Natural killer cell (primary cell): ENCODE results near the gene MTRR. TPM values are rescaled to one million over a fixed set of nuclear protein-coding genes. Genes with fewer than 3 reads are reported as not detected.

Experiments used
- ATAC-seq, 3 donors: fragments of 150-1000 bp in 2 of 3; fragments of 200-7000 bp in 1 of 3; cut with Tn5 transposase; 1 replicate in 1 of 3; 2 replicates in 2 of 3; pipeline ENCODE4 v1.10.0; 2021; ENCODE audit warnings: mild to moderate bottlenecking in 2 of 3, moderate library complexity in 2 of 3
- DNase-seq, 2 donors: peaks; one replicate each; pipeline versions ENCODE4 v3.0.0 to v3.0.0-alpha.2; 2013 to 2021; ENCODE audit warnings: mixed read lengths in 1 of 2
- H3K27ac ChIP-seq: one replicate; pipeline ENCODE4 v1.5.1; 2013; ENCODE audit warnings: mild to moderate bottlenecking, low read length
- H3K27me3 ChIP-seq: one replicate; pipeline ENCODE4 v1.6.1; 2013; ENCODE audit warnings: low read length; ENCODE audit not compliant: control insufficient read depth, insufficient read depth
- H3K36me3 ChIP-seq: one replicate; pipeline ENCODE4 v1.6.1; 2013; ENCODE audit warnings: low read length; ENCODE audit not compliant: control insufficient read depth, insufficient read depth
- H3K4me1 ChIP-seq: one replicate; pipeline ENCODE4 v1.6.1; 2013; ENCODE audit warnings: low read length; ENCODE audit not compliant: control insufficient read depth, insufficient read depth
- H3K4me3 ChIP-seq: one replicate; pipeline ENCODE4 v1.5.1; 2013; ENCODE audit warnings: low read length
- H3K9me3 ChIP-seq: one replicate; pipeline ENCODE4 v1.6.1; 2013; ENCODE audit warnings: low read length; ENCODE audit not compliant: control insufficient read depth, insufficient read depth
- H3K27ac Mint-ChIP-seq, 2 donors: one replicate each; pipeline ENCODE4 v1.8.0; 2022; ENCODE audit warnings: mild to moderate bottlenecking in 2 of 2, mixed read lengths in 2 of 2, moderate library complexity in 1 of 2
- H3K27me3 Mint-ChIP-seq, 2 donors: one replicate each; pipeline ENCODE4 v1.8.0; 2022; ENCODE audit warnings: low read depth in 2 of 2, mixed read lengths in 2 of 2
- H3K36me3 Mint-ChIP-seq: one replicate; pipeline ENCODE4 v1.8.0; 2022; ENCODE audit warnings: mixed read lengths
- H3K4me1 Mint-ChIP-seq, 2 donors: one replicate each; pipeline ENCODE4 v1.8.0; 2022; ENCODE audit warnings: mixed read lengths in 2 of 2
- H3K4me3 Mint-ChIP-seq: one replicate; pipeline ENCODE4 v1.8.0; 2022; ENCODE audit warnings: mild to moderate bottlenecking, moderate library complexity, mixed read lengths
- H3K9me3 Mint-ChIP-seq, 2 donors: one replicate each; pipeline ENCODE4 v1.8.0; 2022; ENCODE audit warnings: mixed read lengths in 2 of 2
- WGBS: methylation state at CpG from one replicate; pipeline ENCODE4 v1.1.7; 2013; ENCODE audit warnings: missing lambda C conversion rate; ENCODE audit not compliant: insufficient coverage; 5-methylcytosine and 5-hydroxymethylcytosine counted together
- intact Hi-C: fragments of 100-400 bp; cut with micrococcal nuclease; formaldehyde crosslinking; loops from one replicate; pipeline ENCODE4 v1.14.2; 2022
- total RNA-seq, 4 donors: library from RNA; stranded (reverse); fragments of 120-200 nt in 1 of 4; gene quantifications; one replicate each; pipeline versions ENCODE4 v1.2.3 to v1.2.4, GENCODE V29; 2013 to 2022
- TF ChIP-seq, protein P1 (sequence below): fragments of 200-600 bp; IDR thresholded peaks from one replicate; pipeline ENCODE4 v1.8.0; 2022; ENCODE audit warnings: antibody characterized with exemption

Gene MTRR
- total RNA-seq, 3 donors from 2014 or later (not counting 1 experiment from before 2014, with no cell fraction given) = 55.7 to 78.4 (median 69.9) TPM

DNA sequence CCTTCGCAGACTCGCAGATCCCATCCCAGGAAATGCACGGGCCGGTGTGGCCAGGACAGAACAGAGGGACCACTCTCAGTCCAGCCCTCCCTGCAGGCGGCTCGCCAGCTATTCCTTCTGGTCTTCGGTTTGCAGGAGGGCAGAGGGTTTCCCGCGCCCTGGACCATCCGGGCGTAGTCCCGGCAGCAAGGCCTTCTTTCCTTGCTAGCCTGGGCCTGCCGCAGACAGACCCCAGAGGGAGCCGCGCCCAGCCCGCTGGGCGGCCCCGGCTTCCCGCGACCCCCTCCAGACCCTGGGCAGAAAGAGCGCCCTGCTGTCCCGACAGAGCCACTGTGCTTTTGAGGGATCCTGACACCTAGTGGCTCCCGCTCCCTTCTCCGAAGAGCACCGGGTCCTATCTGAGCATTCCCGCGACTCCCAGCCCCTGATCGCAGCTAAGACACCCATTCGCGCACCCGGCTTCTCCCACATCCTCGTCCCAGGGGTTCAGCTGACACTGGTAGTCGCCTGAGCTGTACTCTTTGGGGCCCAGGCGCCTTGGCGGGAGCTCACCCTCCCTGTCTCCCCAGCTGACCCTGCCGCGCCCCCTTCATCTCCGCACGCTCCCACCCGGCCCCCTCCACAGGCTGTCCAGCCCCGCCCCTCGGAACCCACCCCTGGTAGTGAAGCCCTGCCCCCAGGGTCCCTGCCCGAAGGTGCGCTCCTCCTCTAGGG lies 19.1 kb upstream of the MTRR start:
- intact Hi-C loops = no loop called here

GRCh38 chr5:7850395-7851239 lies 18.3 kb upstream of the MTRR start, which contains the start of gene CFAP90:
Gene CFAP90 (minus strand): TSS chr5:7851133. CDS start chr5:7851021, 112 bp downstream.
- H3K27me3 Mint-ChIP-seq = peaks cover 0 to 8% of the 10 kb centered on the region in 2 donors
- peak within 1 kb of the TSS; percentile 26 for H3K4me3 ChIP-seq

More for the DNA sequence above, 19.1 kb upstream of the MTRR start:
- WGBS = 5% methylated on average over 44 of the region's 44 CpGs
- H3K27ac Mint-ChIP-seq = peak overlapping the region in 1 of 2 donors; percentile 63
- DNase-seq (peak in 1 of 2 donors; percentile 29), ATAC-seq (peak; percentile 27 to 43 (median 27))
- TF ChIP-seq, protein P1, sequence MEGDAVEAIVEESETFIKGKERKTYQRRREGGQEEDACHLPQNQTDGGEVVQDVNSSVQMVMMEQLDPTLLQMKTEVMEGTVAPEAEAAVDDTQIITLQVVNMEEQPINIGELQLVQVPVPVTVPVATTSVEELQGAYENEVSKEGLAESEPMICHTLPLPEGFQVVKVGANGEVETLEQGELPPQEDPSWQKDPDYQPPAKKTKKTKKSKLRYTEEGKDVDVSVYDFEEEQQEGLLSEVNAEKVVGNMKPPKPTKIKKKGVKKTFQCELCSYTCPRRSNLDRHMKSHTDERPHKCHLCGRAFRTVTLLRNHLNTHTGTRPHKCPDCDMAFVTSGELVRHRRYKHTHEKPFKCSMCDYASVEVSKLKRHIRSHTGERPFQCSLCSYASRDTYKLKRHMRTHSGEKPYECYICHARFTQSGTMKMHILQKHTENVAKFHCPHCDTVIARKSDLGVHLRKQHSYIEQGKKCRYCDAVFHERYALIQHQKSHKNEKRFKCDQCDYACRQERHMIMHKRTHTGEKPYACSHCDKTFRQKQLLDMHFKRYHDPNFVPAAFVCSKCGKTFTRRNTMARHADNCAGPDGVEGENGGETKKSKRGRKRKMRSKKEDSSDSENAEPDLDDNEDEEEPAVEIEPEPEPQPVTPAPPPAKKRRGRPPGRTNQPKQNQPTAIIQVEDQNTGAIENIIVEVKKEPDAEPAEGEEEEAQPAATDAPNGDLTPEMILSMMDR = no peak
- peak overlapping the region; percentile 26 for H3K4me3 ChIP-seq
- H3K9me3 ChIP-seq = no peaks in the 10 kb centered on the region
- peak overlapping the region; percentile 70 for H3K4me3 Mint-ChIP-seq
- H3K27me3 ChIP-seq = peaks cover 10% of the 10 kb centered on the region
- no peaks in the 10 kb centered on the region for H3K9me3 Mint-ChIP-seq
- peaks cover 15 to 32% of the 10 kb centered on the region in 2 donors for H3K4me1 Mint-ChIP-seq
- H3K36me3 ChIP-seq = no peaks in the 10 kb centered on the region
- no peaks in the 10 kb centered on the region for H3K36me3 Mint-ChIP-seq
- H3K27ac ChIP-seq = no peak overlapping the region
- peaks cover 25% of the 10 kb centered on the region for H3K4me1 ChIP-seq
- H3K27me3 Mint-ChIP-seq = peaks cover 0 to 8% of the 10 kb centered on the region in 2 donors

DNA sequence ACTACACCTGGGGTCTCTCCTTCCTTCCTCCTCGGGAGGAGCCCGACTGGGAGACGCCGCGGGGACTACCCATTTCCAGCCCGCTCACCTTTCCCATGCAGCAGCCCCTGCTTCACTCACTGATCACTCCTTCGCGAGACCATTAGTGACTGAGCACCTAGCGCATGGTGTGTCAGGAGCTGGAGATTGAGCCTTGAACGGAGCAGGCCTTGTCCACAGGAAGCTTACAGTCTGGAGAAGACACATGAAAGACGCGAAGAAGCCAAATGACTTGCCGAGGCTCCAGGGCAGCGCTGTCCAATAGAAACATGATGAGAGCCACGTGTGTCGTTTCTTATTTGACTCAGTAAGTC lies 17.7 kb upstream of the MTRR start:
- Mint-ChIP-seq H3K27ac (peak overlapping the region in 1 of 2 donors; percentile 78), H3K9me3 (no peaks in the 10 kb centered on the region), H3K4me3 (peak overlapping the region; percentile 87), H3K27me3 (peaks cover 0 to 8% of the 10 kb centered on the region in 2 donors), H3K4me1 (peaks cover 15 to 32% of the 10 kb centered on the region in 2 donors), H3K36me3 (no peaks in the 10 kb centered on the region)
- H3K36me3 ChIP-seq = no peaks in the 10 kb centered on the region
- 68% methylated on average over 16 of the region's 16 CpGs for WGBS
- H3K27ac ChIP-seq = no peak overlapping the region
- H3K4me1 ChIP-seq = peaks cover 25% of the 10 kb centered on the region
- intact Hi-C loops = no loop called here
- TF ChIP-seq, protein P1 = no peak
- DNase-seq = no peak
- ATAC-seq = peak in 1 of 3 donors; percentile 5
- no peak overlapping the region for H3K4me3 ChIP-seq
- no peaks in the 10 kb centered on the region for H3K9me3 ChIP-seq
- H3K27me3 ChIP-seq = peaks cover 10% of the 10 kb centered on the region

More at GRCh38 chr5:7850395-7851239, 18.3 kb upstream of the MTRR start, which contains the start of gene CFAP90:
- H3K36me3 ChIP-seq = no peaks in the 10 kb centered on the region
- Mint-ChIP-seq H3K4me1 (peaks cover 15 to 32% of the 10 kb centered on the region in 2 donors), H3K36me3 (no peaks in the 10 kb centered on the region), H3K27ac (peak within 1 kb of the TSS in 1 of 2 donors; percentile 78), H3K9me3 (no peaks in the 10 kb centered on the region), H3K4me3 (peak within 1 kb of the TSS; percentile 87)
- peaks cover 25% of the 10 kb centered on the region for H3K4me1 ChIP-seq
- intact Hi-C loops = no loop called here
- ATAC-seq = peak; percentile 46 to 72 (median 58)
- H3K27ac ChIP-seq = no peak within 1 kb of the TSS
- TF ChIP-seq, protein P1 = no peak
- DNase-seq = peak in 1 of 2 donors; percentile 48
- H3K9me3 ChIP-seq = no peaks in the 10 kb centered on the region
- H3K27me3 ChIP-seq = peaks cover 10% of the 10 kb centered on the region
- 3% methylated on average over 70 of the region's 76 CpGs for WGBS
